Neural cell (in vitro differentiated cells): Measurements from ENCODE around the gene ATPAF1. TPM values are rescaled to one million over a fixed set of nuclear protein-coding genes. Genes with fewer than 3 reads are reported as not detected.

ENCODE experiments used
- H2AFZ ChIP-seq: fragments of 200-600, 300-800 bp; sonication (generic), shearing (Covaris generic); 2 replicates; pipeline ENCODE4 v1.6.0; 2014; ENCODE audit warnings: low read depth, mild to moderate bottlenecking, antibody characterized with exemption, low read length, moderate library complexity
- H3F3A ChIP-seq: fragments of 200-600 bp; shearing (Covaris generic); 2 replicates; pipeline ENCODE4 v1.6.1; 2016; ENCODE audit warnings: mild to moderate bottlenecking, moderate library complexity, mixed read lengths, antibody characterized with exemption, low read length; ENCODE audit not compliant: insufficient read depth, poor library complexity, severe bottlenecking
- H3K27ac ChIP-seq: fragments of 200-600, 300-800 bp; sonication (generic), shearing (Covaris generic); 2 replicates; pipeline ENCODE4 v1.5.1; 2014; ENCODE audit warnings: mild to moderate bottlenecking, low read length, moderate library complexity
- H3K27me3 ChIP-seq: fragments of 300-800, 200-600 bp; sonication (generic), shearing (Covaris generic); 2 replicates; pipeline ENCODE4 v1.6.0; 2014; ENCODE audit warnings: mild to moderate bottlenecking, low read depth, low read length, moderate library complexity; ENCODE audit not compliant: insufficient read depth
- H3K36me3 ChIP-seq: fragments of 300-800, 200-600 bp; sonication (generic), shearing (Covaris generic); 2 replicates; pipeline ENCODE4 v1.5.1; 2014; ENCODE audit warnings: mild to moderate bottlenecking, antibody characterized with exemption, low read length, moderate library complexity; ENCODE audit not compliant: insufficient read depth
- H3K4me2 ChIP-seq: fragments of 300-800, 200-600 bp; sonication (generic), shearing (Covaris generic); 2 replicates; pipeline ENCODE4 v1.6.0; 2014; ENCODE audit warnings: mild to moderate bottlenecking, low read length
- H3K4me3 ChIP-seq: fragments of 300-800, 200-600 bp; sonication (generic), shearing (Covaris generic); 2 replicates; pipeline ENCODE4 v1.5.1; 2014; ENCODE audit warnings: mild to moderate bottlenecking, low read length, moderate library complexity
- H3K79me2 ChIP-seq: fragments of 200-600 bp; shearing (Covaris generic); replicated peaks from 2 replicates; pipeline ENCODE4 v1.6.0; 2014; ENCODE audit warnings: mild to moderate bottlenecking, low read length, moderate library complexity; ENCODE audit not compliant: insufficient read depth
- H3K9ac ChIP-seq: fragments of 300-800, 200-600 bp; sonication (generic), shearing (Covaris generic); 2 replicates; pipeline ENCODE4 v1.6.1; 2016; ENCODE audit warnings: mild to moderate bottlenecking, low read length, mixed read lengths
- H3K9me2 ChIP-seq: fragments of 200-600 bp; shearing (Covaris generic); 2 replicates; pipeline ENCODE4 v1.6.1; 2016; ENCODE audit warnings: mild to moderate bottlenecking, low read length, mixed read lengths; ENCODE audit not compliant: insufficient read depth
- H3K9me3 ChIP-seq: fragments of 200-600, 300-800 bp; sonication (generic), shearing (Covaris generic); 2 replicates; pipeline ENCODE4 v1.6.1; 2016; ENCODE audit warnings: mild to moderate bottlenecking, mixed run types, low read length, moderate library complexity, mixed read lengths
- H4K20me1 ChIP-seq: fragments of 200-600 bp; shearing (Covaris generic); 2 replicates; pipeline ENCODE4 v1.6.1; 2016; ENCODE audit warnings: mild to moderate bottlenecking, mixed run types; ENCODE audit not compliant: insufficient read depth
- CTCF ChIP-seq: fragments of 450-650 bp; IDR thresholded peaks from 2 replicates; pipeline ENCODE4 v1.5.1; 2014; ENCODE audit warnings: antibody characterized with exemption, mild to moderate bottlenecking, moderate library complexity; ENCODE audit not compliant: poor library complexity, severe bottlenecking
- EP300 ChIP-seq: fragments of 450-650 bp; conservative IDR thresholded peaks from 2 replicates; pipeline ENCODE4 v1.6.1; 2014; ENCODE audit warnings: antibody characterized with exemption, mild to moderate bottlenecking, moderate library complexity; ENCODE audit not compliant: poor library complexity, severe bottlenecking
- EZH2 ChIP-seq: fragments of 200-600, 300-800 bp; shearing (Covaris generic), sonication (generic); IDR thresholded peaks from 2 replicates; pipeline ENCODE4 v1.6.1; 2014; ENCODE audit warnings: antibody characterized with exemption, low read length, borderline replicate concordance, mild to moderate bottlenecking; ENCODE audit not compliant: insufficient read depth, poor library complexity, severe bottlenecking
- MXI1 ChIP-seq: fragments of 450-650 bp; conservative IDR thresholded peaks from 2 replicates; pipeline ENCODE4 v1.6.1; 2014; ENCODE audit warnings: antibody characterized with exemption, mild to moderate bottlenecking; ENCODE audit not compliant: poor library complexity, severe bottlenecking
- POLR2AphosphoS5 ChIP-seq: IDR thresholded peaks from 2 replicates; pipeline ENCODE4 v1.6.1; 2012
- RAD21 ChIP-seq: fragments of 450-650 bp; conservative IDR thresholded peaks from 2 replicates; pipeline ENCODE4 v1.6.1; 2014; ENCODE audit warnings: antibody characterized with exemption, mild to moderate bottlenecking, moderate library complexity
- REST ChIP-seq: IDR thresholded peaks from 2 replicates; pipeline ENCODE4 v1.6.1; 2012; ENCODE audit warnings: borderline replicate concordance
- SMC3 ChIP-seq: fragments of 450-650 bp; conservative IDR thresholded peaks from 2 replicates; pipeline ENCODE4 v1.6.1; 2014; ENCODE audit warnings: antibody characterized with exemption, mild to moderate bottlenecking, moderate library complexity; ENCODE audit not compliant: poor library complexity
- TAF1 ChIP-seq: IDR thresholded peaks from 2 replicates; pipeline ENCODE4 v1.6.1; 2012; ENCODE audit warnings: low read depth
- polyA plus RNA-seq: library from polyadenylated mRNA; depleted of rRNA; stranded (reverse); fragments of >200 nt; gene quantifications from 2 replicates; pipeline ENCODE4 v1.2.3, GENCODE V29; 2014

Gene ATPAF1
- polyA plus RNA-seq, 1 donor from 2014 or later = 80.7 TPM

GRCh38 chr1:46587069-46587468 lies 81.1 kb downstream of the ATPAF1 start:
- Histone ChIP-seq H4K20me1 (no peaks in the 10 kb centered on the region), H3K36me3 (no peaks in the 10 kb centered on the region), H3K27me3 (no peaks in the 10 kb centered on the region), H3K9ac (no peak overlapping the region), H3K27ac (no peak overlapping the region), H2AFZ (no peak overlapping the region), H3K79me2 (no peaks in the 10 kb centered on the region), H3K9me3 (no peaks in the 10 kb centered on the region), H3F3A (no peaks in the 10 kb centered on the region), H3K4me2 (no peak overlapping the region), H3K9me2 (no peaks in the 10 kb centered on the region), H3K4me3 (no peak overlapping the region)
- TF ChIP-seq SMC3 = no peak
- TF ChIP-seq RAD21 = no peak
- TF ChIP-seq CTCF = no peak
- TF ChIP-seq REST = no peak
- no peak for TF ChIP-seq EZH2
- no peak for TF ChIP-seq EP300
- no peak for TF ChIP-seq MXI1
- no peak for TF ChIP-seq TAF1
- TF ChIP-seq POLR2AphosphoS5 = no peak

GRCh38 chr1:46585312-46585938 lies 82.7 kb downstream of the ATPAF1 start:
- H3K79me2 ChIP-seq = no peaks in the 10 kb centered on the region
- H3K9me3 ChIP-seq = no peaks in the 10 kb centered on the region
- H3K27ac ChIP-seq = no peak overlapping the region
- TF ChIP-seq RAD21 = no peak
- no peak for TF ChIP-seq REST
- no peak for TF ChIP-seq POLR2AphosphoS5
- no peak for TF ChIP-seq CTCF
- no peak for TF ChIP-seq SMC3
- TF ChIP-seq EP300 = no peak
- no peak for TF ChIP-seq MXI1
- no peak for TF ChIP-seq EZH2
- no peak for TF ChIP-seq TAF1
- no peaks in the 10 kb centered on the region for H3K36me3 ChIP-seq
- H3K9ac ChIP-seq = no peak overlapping the region
- no peaks in the 10 kb centered on the region for H3F3A ChIP-seq
- no peaks in the 10 kb centered on the region for H3K9me2 ChIP-seq
- no peak overlapping the region for H3K4me3 ChIP-seq
- H3K4me2 ChIP-seq = no peak overlapping the region
- H2AFZ ChIP-seq = no peak overlapping the region
- H3K27me3 ChIP-seq = no peaks in the 10 kb centered on the region
- H4K20me1 ChIP-seq = no peaks in the 10 kb centered on the region
